Left hindlimb (tissue), 1 donor: ENCODE results near the gene KRTAP12-4.
"Not testable (repeated sequence)": the region's sequence is repeated elsewhere in the genome, so short reads cannot be mapped to it uniquely, and the experiment has no call there.

Experiments used
- DNase-seq: peaks from one replicate; pipeline ENCODE4 v3.0.0-alpha.2; 2018

Gene KRTAP12-4

GRCh38 chr21:44628707-44629391, 25.6 kb downstream of the KRTAP12-4 start:
- DNase-seq: no peak

- DNase-seq: not testable (repeated sequence)
Observed at GRCh38 chr21:44627831-44628233, 26.6 kb downstream of the KRTAP12-4 start.

DNA sequence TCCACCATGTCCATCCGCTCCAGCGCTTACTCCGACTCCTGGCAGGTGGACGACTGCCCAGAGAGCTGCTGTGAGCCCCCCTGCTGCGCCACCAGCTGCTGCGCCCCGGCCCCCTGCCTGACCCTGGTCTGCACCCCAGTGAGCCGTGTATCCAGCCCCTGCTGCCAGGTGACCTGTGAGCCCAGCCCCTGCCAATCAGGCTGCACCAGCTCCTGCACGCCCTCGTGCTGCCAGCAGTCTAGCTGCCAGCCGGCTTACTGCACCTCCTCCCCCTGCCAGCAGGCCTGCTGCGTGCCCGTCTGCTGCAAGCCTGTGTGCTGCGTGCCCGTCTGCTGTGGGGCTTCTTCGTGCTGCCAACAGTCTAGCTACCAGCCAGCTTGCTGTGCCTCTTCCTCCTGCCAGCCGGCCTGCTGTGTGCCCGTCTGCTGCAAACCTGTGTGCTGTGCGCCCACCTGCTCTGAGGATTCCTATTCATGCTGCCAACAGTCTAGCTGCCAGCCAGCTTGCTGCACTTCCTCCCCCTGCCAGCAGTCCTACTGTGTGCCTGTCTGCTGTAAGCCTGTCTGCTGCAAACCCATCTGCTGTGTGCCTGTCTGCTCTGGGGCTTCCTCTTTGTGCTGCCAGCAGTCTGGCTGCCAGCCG, 27.2 kb downstream of the KRTAP12-4 start:
- DNase-seq: not testable (repeated sequence)

DNA sequence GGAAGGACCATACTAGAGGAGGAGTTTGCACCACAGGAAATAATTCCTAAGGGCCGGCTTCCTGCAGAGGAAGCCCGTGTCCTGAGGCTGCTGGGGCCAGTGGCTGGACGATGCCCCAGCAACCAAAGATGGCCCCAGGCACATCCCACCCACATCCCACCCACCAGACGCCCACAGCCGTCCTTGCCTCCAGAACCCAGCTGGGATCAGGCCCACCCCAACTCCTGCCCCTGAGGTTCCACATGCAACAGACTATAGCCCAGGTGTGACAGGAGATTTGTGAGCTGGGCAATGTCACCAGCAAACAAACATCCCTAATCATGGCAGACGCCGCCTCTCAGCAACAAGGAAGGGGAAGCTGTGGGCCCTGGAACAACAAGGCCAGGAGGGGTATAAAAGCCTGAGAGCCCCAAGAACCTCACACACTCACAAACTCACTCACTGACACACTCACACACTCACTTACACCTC, 27.8 kb downstream of the KRTAP12-4 start, which contains the start of gene KRTAP10-9:
KRTAP10-9 (plus strand) TSS at position 421 of the 471 bp plus-strand sequence. CDS start 79 bp downstream, outside the sequence.
- DNase-seq: no peak

GRCh38 chr21:44626262-44626661, 28.2 kb downstream of the KRTAP12-4 start:
- no peak for DNase-seq

DNA sequence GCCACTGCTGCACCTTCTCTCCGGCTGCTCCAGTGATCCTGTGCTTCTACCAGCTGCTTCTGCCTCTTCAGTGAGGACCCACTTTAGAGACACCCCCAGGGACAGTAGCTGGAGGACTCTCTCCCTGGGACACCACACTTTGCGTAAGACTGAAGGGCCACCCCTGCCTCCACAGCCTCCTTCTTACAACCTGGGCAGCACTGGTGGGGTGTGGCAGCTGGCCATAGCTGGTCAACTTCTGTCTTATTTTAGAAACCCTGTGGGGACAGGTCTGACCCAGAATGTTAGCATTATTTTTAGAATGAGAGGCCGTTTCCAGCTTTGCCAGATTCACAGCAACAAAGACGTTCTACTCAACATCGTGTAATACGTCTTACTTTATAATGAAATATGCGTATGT, 28.7 kb downstream of the KRTAP12-4 start:
- no peak for DNase-seq

- DNase-seq: no peak
Observed at GRCh38 chr21:44623575-44623974, 30.9 kb downstream of the KRTAP12-4 start.

DNA sequence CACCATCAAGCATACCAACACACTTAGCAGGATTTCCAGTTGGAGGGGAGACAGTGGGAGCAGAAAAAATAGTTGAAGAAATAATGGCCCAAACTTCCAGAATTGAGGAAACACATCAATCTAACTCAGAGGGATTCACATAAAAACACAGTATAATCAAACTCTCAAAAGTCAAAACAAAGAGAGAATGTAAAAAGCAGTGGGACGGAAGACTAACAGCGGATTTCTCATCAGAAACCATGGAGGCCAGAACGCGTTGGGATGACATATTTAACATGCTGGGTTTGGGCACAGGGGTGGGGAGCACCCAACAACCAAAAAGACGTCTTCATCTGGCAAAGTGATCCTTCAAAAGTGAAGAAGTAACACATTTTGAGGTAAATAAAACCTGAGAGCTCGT, 34.6 kb downstream of the KRTAP12-4 start:
- no peak for DNase-seq

GRCh38 chr21:44618909-44619308, 35.5 kb downstream of the KRTAP12-4 start:
- DNase-seq: no peak

DNA sequence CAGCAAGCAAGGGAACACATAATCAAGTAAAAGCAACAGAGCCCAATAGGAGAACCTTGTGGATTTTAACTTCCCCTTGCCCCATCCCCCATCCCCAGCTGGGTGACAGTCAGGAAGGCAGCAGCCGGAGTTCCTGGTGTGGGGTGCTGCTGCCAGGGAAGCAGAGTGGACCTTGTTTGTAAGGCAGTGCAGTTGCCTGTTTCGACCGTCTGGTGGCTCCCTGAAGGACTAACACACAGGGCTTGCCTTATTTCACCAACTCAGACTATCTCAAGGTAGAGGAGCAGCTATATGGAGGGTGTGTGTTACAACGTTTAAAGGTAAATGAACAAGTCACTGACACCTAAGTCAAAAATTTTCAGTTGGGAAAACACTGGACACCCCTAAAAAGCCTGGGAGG, 36.0 kb downstream of the KRTAP12-4 start:
- DNase-seq: no peak

DNA sequence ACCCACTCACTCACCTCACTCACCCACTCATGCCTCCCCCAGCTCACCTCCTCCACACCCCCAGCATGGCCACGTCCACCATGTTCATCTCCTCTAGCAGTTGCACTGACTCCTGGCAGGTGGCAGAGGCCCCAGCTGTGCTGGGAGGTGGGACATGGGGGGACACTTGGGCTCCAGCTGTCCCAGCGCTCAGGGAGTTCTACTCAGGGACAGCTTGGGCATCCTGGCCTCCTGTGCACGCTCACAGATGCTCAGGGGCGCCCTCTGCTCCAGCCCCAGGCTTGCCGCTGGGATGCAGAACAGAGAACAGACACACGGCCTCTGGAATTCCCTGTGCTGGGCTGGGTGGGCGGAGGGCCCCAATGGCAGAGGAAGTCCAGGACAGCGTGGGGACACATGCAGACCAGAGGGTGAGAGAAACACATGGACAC, 37.4 kb downstream of the KRTAP12-4 start:
- no peak for DNase-seq

DNA sequence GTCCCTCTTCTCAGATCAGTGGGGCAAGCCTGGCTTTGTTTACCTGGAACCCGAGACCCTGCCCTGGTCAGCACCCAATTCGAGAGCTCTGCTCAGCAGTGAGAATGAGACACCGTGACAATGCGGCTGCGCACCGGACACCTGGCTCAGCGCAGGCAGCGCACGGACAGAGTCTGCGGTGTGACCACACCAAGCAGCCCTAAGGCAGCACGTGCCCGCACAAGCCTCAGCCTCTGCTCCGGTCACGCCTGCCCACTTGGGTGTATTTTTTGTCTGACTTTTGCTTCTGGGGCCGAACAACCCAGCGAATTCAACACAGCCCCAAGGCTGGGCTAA, 37.9 kb downstream of the KRTAP12-4 start:
- DNase-seq: no peak

DNA sequence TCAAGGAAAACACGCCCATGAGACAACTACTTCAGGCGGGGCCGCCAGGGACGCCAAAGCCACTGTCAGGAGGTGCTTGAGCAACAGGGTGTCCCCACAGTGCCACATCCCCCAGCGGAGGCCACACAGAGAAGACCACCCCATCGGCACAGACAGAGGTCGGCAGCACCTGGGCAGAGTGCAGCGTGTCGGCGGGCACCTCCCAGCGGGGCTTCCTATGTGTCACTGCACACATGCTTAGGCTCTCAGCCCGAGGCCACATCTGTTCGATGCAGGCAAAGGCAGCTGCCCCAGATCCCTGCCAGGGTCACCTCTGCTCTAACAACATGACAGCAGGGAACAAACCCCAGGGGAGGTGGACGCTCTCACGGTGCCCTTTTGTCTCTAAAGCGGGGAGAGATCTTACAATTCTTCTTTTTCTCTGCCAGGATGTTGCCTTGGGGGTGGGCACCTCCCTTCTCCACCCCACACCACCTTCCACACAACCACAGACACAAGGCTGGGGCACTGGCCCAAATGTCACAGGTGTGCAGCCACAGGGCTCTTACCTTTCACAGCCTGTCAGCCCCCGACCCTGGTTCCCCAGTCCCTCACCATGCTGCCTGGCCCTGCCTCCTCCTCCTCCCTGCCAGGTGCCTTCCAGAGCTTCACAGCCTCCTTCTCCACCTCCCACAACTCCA, 38.4 kb downstream of the KRTAP12-4 start:
- no peak for DNase-seq

DNA sequence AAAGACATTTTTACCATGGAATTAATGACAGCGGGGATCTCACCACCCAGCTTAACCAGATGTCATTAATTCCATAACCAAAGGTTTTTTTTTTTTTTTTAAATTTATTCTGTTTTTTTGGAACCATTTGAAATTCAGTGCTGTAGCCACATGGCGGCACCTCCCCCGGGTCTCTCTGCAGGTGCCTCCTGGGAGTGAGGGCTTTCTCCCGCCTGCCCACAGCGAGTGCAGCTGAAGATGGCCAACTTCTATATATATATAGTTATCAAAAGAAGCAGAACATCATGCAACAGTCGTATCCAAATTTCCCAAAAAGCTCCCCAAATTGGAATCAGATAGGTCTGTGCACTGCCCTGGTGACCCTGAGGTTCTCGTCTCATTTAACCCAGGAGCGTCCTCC, 39.0 kb downstream of the KRTAP12-4 start:
- no peak for DNase-seq

DNA sequence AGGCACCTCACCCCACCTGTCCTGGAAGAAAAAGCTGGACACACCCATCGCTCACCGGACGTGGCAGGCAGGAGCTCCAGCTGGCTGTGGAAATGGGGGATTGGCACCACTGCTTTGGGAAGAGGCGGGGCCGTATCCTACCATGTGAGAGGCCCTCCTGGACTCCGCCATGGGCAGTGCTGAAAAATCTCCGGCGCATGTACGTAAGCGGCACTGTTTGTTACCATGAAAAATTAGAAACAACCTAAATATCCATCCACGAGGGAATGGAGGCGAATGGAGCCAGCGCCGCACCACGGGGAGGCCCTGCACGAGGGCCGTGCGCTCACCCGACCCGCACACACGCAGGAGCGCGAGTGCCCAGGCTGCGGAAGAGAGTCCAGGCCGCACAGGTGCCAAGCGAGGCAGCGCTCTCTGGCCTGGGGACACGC, 39.5 kb downstream of the KRTAP12-4 start:
- DNase-seq: no peak

DNA sequence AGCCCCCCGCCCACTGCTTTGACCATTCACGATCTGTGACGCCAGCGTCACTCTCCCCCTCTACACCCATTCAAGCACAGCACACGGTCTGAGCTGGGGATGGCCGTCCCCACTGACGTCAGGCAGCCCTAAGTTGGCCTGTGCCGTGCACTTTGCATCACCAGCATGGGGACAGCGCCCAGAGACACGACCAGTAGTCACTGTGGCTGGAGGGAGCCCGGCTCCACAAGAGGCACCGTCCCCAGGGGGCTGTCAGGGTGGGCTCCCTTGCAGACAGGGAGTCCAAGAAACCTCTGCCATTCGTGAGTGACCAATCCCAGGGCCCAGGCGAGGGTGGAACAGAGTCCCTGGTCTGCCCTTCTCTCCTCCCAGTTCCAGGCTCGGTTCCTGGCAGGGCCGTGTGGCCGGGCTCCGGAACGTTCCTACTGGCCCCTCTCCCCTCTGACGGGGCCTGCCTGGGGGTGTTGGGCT, 40.3 kb downstream of the KRTAP12-4 start:
- no peak for DNase-seq

DNA sequence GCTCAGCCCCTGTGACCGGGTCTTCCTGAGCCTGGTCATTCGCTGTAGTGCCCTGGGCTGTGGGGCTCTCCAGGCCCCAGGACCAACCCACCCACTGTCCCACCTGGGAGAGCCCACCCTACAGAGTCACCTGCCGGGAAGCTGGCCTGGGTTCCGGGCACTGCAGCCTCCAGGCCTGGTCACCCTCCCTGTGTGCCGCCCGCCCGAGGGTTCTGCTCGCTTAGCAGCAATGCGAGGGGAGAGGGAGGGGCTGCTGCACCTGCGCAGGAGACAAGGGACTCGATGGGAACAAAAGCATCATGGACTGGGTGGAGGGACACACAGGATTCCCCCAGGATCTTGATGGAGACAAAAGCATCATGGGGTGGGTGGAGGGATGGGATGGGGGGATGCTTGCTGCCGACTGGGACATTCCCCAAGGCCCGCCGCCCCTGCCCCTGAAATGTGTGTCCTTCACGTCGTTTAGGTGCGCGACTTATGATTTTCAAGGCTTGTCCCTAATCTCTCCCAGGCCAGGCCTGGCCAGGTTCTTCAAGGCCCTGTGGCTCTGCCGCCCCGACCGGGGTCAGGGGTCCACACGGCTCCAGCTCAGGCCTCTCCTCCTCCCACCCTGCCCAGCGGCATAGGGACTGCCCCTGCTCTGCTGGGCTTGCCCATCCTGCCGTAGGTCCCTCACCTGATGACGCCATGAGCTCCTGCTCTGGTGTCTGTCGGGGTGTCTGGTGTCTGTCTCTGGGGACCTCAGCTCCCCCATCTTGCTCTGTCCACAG, 40.9 kb downstream of the KRTAP12-4 start:
- DNase-seq: no peak

DNA sequence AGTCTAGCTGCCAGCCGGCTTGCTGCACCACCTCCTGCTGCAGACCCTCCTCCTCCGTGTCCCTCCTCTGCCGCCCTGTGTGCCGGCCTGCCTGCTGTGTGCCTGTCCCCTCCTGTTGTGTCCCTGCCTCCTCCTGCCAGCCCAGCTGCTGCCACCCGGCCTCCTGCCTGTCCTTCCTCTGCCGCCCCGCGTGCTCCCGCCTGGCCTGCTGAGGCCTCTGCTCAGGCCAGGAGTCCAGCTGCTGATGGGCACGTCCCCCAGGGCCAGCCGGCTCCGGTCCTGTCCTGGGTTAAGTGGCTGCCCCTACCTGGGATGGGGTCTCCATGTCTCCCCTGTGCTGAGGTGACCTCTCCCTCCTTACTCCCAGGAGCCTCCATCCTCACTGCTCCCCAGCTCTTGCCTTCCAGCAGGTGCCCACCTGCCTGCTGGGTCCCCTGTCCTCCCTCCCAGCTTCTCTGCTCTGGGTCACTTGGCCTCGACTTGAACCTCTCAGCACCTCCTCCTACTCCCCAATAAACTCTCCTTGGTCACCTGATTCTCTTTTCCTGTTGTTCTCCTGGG, 41.7 kb downstream of the KRTAP12-4 start:
- DNase-seq: no peak

- DNase-seq: no peak
Observed at GRCh38 chr21:44612029-44612486, 42.4 kb downstream of the KRTAP12-4 start, which contains the start of gene KRTAP10-8. KRTAP10-8 (plus strand) TSS chr21:44612079; CDS start chr21:44612101, 22 bp downstream.

GRCh38 chr21:44611551-44611950, 42.9 kb downstream of the KRTAP12-4 start:
- DNase-seq: no peak

DNA sequence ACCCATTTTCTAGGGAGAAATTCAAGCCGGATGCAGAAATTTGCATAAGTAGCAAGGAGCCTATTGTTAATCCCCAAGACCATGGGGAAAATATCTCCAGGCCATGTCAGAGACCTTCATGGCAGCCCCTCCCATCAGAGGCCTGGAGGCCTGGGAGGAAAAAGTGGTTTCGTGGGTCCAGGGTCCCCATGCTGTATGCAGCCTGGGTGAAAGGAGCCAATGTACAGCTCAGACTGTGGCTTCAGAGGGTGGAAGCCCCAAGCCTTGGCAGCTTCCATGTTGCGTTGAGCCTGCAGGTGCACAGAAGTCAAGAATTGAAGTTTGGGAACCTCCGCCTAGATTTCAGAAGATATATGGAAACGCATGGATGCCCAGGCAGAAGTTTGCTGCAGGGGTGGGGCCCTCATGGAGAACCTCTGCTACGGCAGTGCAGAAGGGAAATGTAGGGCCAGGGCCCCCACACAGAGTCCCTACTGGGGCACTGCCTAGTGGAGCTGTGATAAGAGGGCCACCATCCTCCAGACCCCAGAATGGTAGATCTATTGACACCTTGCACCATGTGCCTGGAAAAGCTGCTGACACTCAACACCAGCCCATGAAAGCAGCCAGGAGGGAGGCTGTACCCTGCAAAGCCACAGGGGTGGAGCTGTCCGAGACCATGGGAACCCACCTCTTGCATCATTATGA, 44.2 kb downstream of the KRTAP12-4 start:
- DNase-seq: not testable (repeated sequence)

DNA sequence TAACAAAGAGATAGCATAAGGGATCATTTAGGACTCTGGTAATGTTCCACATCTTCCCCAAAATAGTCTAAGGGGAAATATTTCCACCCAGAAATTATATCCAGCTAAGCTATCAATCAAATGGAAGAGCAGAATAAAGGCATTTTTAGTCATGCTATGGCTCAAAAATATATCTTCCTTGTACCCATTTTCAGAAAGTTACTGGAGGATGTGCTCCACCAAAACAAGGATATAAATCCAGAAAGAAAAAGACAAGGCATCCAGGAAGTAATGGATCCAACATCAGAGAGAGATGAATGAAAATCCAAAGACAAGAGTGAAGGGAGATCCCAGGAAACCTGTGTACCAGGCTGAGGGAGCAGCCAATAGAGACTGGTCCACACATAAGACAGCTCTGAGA, 45.3 kb downstream of the KRTAP12-4 start:
- no peak for DNase-seq
